NOMO-1 treated with DMSO at 0.1 percent for 48 hours (cell line): ENCODE results near the gene OR6K2.
"Not testable (repeated sequence)": the region's sequence is repeated elsewhere in the genome, so short reads cannot be mapped to it uniquely, and the experiment has no call there.

Experiments
- DNase-seq: peaks from one replicate; lab custom pipeline; 2025; ENCODE audit not compliant: unreplicated experiment; lab: John Stamatoyannopoulos, UW

OR6K2 gene, protein sequence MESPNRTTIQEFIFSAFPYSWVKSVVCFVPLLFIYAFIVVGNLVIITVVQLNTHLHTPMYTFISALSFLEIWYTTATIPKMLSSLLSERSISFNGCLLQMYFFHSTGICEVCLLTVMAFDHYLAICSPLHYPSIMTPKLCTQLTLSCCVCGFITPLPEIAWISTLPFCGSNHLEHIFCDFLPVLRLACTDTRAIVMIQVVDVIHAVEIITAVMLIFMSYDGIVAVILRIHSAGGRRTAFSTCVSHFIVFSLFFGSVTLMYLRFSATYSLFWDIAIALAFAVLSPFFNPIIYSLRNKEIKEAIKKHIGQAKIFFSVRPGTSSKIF

DNA sequence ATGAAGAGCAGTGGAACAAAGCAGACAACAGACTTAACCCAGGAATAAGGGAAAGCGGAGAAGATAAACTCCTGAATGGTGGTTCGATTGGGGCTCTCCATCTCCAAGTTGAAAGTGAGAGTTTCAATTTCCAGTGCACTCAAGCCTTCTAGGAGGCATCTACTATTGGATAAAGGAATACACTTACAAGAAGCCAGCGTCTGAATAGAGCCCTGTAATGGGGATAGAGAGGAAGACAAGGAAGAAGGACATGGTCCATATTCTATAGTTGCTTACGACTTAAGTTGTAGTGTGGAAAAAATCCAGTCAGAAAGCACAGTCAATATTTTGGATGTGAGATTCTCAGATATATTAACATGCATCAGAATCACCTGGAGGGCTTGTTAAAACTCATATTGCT is at the start of gene OR6K2:
TSS of gene OR6K2 (minus strand) at position 101 of the 400 bp plus-strand sequence. CDS start at position 101, 0 bp downstream.
- no peak for DNase-seq

DNA sequence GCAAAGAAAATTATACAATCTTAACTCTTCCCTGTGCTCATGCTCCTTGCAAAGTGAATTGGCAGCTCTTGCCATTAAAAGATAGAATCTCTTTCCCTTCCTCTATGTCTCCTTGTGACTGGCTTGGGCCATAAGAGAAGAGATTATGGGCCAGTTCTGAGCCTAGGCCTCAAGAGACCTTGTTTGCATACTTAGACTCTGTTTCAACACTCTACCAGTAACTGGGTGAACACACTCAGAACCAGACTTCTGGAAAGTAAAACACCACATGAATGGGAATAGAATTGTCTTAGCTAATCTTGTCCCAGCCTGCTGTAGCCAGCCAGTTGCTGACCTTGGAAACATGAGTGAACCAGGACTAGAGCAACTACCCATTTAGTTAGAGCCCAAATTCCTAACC is 35.4 kb upstream of the OR6K2 start:
- DNase-seq, result no peak

DNA sequence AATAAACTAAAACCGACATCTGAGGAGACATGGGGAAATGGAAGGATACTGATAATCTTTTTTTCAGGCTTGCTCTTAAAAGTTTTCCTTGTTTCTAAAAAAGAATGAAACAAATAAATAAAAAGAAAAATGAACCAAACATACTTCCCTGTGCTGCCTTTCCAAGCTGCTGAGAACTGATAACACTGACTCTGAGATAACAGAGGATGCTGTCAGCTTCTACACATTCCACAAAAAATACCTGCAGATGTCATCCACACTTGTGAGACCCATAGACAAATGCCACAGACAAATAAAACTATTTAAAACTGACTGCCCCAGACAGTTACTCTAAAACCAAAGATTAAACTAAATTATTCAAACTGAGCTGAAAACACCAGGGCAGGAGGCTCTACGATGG is 32.1 kb upstream of the OR6K2 start:
- DNase-seq, result no peak

DNA sequence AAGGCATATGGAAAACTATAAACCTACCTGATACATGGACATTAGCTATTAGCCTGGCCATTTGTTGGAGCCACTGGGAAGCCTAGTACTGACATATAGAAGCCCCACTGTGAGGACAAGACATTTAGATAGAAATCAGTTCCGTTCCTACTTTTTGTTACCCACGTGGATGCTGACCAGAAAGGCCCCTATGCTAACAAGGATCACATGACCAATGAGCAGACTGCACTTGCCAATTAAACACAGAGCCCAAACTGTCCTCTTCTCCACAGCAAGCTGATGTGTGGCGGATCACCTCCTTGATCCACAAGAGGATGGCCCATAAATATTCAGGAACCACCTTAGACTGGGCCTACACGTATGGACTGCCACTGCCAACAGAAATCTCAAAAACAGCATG is 31.3 kb upstream of the OR6K2 start:
- DNase-seq, result no peak

DNA sequence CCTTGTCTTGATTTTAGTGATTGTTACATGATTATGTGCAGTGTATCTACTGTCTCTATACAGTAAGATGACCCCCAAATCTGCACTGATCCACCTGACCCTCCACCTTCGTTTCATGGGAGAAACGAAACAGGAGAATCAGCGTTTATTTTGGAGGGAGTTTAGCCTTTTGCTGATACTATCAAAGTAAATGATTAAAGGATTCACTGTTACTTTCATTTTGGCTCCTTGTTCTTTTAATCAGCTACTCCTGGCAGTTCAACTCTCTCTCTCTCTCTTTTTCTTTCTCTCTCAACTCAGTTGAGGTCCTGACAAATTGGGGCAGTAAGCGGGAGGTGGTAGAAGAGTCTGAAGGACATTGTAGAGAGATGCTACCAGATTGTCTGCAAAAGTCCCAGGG is 30.0 kb upstream of the OR6K2 start:
- no peak for DNase-seq

DNA sequence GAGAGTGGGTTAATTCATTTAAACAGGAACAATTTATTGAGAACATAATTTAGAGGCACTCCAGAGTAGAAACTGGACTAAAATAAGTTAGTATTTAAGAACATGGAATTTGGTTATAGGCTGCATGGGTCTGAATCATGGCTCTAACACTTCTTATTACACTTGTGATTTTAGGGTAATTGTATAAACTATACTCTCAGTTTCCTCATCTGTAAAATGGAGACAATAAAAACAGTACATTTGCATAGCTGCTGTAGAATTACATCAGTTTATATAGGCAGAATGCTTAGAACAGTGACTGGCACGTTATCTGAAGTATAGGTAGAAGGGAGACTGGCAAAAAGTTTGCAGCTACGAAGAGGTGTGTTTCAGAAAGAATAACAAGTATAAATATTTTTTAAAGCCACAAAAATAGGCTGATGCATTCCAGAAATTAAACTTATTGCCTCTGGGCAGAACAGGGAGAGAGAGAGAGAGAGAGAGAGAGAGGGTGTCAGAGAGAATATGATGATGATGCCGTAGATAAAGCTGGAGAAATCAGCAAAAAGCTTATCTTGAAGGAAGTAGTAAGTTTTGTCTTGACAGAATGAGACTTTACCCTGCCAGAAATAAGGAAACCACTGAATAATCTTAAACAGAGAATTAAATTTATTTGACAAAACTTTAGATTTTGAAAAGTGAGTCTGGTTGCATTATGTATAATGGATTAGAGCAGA is 28.2 kb upstream of the OR6K2 start:
- no peak for DNase-seq

DNA sequence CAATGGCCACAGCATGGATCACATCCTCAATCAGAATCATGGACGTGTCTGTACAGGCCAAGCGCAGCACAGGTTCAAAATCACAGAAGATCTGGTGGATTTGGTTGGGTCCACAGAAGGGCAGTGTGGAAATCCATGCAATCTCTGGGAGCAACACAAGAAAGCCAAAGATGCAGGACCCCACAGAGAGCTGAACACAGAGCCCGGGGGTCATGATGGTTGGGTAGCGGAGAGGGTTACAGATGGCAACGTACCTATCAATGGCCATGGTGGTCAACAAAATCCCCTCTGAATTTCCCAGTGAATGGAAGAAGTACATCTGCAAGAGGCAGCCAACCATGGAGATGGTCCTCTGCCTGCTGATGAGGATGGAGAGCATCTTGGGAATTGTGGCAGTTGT is 24.0 kb upstream of the OR6K2 start:
- no peak for DNase-seq

DNA sequence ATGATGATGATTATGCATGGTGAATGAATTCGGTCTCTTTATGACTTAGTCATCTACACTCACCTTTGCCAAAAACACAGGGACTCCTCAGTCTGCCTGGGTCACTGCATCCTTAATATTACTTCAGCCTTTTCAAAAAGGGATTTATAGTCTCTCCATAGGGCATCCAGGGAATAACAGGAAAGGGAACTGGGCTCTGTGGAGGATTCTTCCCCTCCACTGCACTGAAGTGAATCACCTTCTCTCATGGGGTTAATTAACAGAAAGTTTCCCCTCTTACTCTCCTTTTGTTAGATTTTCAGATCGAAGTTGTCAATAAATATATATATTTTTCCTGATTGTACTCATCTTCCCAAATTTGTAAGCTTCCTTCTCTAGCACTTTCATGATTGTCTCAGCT is 20.2 kb upstream of the OR6K2 start, which contains the start of gene OR6K3:
TSS of gene OR6K3 (minus strand) at position 101 of the 400 bp plus-strand sequence. CDS start 2,605 bp downstream, outside the sequence.
- DNase-seq, result no peak

DNA sequence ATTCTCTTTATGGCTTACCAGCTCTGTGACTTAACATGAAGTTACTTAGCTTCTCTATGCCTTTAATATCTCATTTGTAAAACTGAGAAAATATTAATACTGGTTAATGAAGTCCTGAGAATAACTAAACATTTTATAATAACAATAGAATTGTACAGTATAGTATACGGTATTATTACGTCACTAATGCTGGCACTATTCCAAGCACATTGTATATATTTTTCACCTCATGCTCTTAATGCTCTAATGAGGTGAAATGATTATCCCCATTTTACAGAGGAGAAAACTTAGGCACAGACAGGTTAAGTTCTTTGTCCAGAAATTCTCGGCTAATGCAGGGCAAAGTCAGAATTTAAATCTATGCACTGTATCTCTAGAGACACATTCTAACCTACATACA is 19.2 kb upstream of the OR6K2 start:
- DNase-seq, result no peak

DNA sequence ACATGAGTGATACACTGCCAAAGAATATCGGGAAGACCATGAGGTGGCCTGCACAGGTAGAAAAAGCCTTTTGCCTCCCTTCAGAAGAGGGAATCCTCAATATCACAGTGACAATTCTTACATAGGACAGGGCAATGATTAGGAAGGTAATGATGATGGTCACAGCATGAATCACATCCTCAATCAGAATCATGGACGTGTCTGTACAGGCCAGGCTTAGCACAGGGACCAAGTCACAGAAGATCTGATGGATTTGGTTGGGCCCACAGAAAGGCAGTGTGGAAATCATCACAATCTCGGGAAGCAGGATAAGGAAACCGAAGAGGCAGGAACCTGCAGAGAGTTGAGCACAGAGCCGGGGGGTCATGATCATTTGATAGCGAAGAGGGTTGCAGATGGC is 16.9 kb upstream of the OR6K2 start:
- no peak for DNase-seq

DNA sequence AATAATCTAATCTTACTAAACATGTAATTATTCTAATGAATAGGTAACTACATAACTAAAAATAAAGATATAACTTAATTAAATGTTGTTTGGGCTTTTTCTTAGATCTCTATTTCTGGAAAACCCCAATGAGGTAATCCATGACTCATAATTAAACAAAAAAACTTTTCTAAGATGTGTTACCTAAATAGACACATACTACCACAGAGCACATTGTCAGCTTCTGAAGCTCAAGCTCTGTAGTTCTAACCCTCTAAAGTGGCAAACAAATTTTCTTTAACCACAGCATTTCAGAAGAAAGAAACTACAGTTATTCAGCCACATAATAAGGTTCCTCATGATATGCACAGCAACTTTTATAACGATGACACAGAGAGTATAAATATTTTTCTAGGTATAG is 15.9 kb upstream of the OR6K2 start:
- DNase-seq, result no peak

DNA sequence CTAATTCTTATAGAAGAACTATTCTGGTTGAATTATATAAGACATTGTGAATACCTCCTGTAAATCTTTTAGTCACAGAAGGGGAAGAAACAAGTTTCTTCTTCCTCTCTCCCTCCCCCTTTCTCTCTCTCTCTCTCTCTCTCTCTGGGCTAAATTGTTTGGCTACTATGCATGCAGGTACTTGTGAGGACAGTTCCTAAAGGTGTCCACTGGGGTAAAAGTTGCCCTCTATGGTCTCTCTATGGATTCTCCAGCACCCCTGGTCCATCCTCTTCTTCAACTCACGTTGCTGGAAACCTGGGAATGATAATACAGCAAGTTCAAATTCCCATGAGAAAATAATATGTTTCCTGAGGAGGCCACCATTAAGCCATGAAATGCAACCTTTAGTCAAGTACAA is 14.3 kb upstream of the OR6K2 start:
- no peak for DNase-seq

DNA sequence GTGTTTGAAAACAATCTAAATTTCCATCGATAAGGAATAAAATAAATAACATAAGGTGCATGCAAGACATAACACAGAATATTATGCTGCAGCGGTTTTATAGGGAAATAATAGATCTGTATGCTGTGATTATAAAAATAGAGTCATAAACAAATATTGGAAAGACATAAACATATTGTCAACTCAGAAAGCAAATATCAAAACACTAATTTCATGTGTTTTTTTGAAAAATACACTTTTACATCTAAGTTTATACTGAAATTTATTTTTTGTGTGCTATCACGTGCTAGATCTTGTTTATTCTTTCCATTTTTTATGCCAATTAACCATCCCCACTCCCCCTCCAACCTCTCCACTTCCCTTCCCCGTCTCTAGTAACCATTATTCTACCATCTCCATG is 10.6 kb upstream of the OR6K2 start:
- no peak for DNase-seq

DNA sequence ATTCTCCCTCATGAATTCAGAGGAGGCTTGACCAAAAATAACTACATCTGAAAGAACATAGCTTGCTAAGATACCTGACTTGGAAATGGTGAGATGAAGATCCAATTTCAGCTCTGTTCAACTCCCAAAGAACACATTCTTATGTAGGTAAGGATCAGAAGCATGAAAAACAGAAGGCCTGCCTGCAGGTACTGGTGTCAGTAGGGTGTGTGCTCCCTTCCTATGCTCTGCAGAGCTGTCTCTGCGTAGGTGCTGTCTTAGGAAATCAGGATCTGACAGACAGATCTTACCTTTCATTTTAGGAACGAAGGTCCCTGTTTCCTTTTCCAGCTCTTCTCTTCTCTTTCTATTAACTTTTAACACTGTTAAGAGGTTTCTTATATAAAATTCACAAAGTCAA is 5.6 kb upstream of the OR6K2 start:
- no peak for DNase-seq

DNA sequence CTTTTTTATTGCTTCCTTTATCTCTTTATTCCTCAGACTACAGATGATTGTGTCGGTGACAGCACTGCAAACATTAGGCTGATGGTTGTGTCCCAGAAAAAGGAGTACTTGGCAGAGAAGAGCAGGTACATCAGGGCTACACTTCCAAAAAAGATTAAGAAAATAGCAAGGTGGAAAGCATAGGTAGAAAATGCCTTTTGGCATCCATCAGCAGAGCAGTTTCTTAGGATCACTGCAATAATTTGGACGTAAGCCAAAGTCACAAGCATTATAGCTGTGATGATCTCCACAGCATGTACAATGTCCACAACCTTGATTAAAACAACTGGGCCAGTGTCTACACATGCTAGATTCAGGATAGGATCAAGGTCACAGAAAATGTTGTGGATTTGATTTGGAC is 5.9 kb downstream of the OR6K2 start:
- no peak for DNase-seq

DNA sequence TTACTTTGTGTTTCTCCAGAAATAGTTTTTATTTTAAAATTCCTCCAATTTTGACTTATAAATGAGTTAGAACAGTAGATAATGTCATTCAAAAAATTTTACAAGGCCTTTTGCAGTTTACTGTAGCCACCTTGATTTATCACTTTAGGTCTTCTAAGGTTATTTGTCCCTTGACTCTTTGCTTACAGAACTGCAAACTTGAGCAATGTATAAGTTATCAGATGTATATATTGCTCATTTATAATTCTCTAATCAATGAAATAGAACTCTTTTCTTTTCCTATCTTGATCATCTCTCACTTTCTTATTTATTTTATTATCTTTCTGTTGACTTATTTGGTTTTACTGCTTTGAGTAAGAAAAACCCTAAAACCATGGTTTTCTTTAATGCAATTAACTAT is 8.1 kb downstream of the OR6K2 start:
- DNase-seq, result no peak

DNA sequence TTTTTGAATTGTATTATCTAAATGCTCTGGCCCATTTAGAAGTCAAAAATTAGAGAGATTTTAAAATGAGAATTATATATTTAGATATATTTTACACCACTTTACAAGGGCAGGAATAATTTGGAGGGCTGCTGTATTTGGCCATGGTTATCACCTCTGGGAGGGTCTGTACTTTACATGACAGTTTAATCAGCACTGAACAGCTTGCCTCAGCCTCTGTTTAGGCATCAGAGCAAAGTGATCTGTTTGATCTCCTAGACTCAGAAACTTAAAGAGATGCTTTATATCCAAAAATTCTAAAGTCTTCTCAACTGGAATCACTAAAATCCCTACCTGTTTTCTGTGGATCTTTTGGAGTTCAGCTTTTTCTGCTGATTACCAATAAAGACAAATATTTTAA is 8.5 kb downstream of the OR6K2 start:
- DNase-seq, result no peak

DNA sequence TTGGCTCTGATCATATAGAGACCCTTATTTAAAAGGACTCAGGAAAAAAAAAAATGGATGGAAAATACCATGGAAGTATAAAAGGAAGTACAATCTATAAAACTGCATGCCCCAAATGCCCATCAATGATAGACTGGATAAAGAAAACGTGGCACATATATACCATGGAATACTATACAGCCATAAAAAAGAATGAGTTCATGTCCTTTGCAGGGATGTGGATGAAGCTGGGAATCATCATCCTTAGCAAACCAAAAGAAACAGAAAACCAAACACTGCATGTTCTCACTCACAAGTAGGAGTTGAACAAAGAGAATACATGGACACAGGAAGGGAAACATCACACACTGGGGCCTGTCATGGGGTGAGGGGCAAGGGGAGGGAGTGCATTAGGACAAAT is 9.3 kb downstream of the OR6K2 start:
- DNase-seq, result not testable (repeated sequence)

DNA sequence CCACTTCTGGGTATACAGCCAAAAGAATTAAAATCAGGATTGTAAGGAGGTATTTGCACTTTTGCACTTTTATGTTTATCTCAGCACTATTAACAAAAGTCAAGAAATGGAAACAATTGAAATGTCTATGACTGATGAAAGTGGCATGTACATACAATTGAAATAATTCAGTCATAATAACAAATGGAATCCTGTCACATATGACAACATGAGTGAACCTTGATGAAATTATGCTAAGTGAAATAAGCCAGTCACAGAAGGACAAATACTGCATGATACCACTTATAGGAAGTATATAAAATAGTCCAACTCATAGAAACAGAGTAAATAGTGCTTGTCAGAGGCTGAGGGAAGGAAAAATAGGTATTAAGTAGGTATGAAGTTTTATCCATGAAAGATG is 10.6 kb downstream of the OR6K2 start:
- DNase-seq, result no peak

DNA sequence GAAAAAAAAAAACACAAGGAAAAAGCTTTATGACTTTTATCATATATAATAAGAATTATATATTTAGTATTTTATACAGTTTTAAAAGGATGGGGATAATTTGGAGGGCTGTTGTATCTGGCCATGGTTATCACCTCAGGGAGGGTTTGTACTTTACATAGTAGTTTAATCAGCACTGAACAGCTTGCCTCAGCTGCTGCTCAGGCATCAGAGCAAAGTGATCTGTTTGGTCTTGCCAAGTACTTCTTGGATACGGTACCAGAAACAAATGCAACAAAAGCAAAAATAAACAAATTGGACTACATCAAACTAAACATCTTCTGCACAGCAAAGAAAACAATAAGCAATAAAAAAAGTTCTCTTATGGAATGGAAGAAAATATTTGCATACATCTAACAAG is 11.3 kb downstream of the OR6K2 start:
- no peak for DNase-seq

DNA sequence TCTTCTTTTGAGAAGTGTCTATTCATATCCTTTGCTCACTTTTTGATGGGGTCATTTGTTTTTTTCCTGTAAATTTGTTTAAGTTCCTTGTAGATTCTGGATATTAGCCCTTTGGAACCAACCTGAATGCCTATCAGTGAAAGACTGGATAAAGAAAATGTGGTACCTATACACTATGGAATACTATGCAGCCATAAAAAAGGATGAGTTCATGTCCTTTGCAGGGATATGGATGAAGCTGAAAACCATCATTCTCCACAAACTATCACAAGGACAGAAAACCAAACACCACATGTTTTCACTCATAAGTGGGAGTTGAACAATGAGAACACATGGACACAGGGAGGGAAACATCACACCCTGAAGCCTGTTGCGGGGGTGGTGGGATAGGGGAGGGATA is 12.1 kb downstream of the OR6K2 start:
- DNase-seq, result not testable (repeated sequence)

DNA sequence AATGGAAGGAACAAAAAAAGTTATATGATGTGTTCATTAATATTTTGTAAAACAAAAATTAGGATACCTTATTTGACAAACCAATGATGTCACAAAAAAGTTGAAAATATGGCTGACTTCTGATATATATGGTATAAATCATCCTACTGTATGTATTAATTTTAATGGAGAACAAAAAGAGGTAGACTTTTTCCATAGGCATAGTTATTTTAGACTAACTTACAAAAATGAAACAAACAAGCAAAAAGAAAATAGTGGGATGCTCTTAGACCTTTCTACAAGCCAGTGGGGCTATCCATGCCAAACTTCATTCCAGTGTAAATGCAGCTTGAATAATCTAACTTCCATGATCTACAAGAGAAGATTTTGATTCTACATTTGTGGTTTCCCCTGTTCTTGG is 13.4 kb downstream of the OR6K2 start:
- DNase-seq, result no peak
